CD14-positive monocyte (primary cell): ENCODE data around the gene SRRD. TPM values are rescaled to one million over a fixed set of nuclear protein-coding genes. Genes with fewer than 3 reads are reported as not detected.

Source experiments
- DNase-seq, 3 donors: peaks; one replicate each; pipeline ENCODE4 v3.0.0-alpha.2; 2011 to 2022
- H2AFZ ChIP-seq: 2 replicates; pipeline ENCODE4 v1.6.0; 2012; ENCODE audit warnings: mild to moderate bottlenecking, low read depth, low read length, inconsistent platforms; ENCODE audit not compliant: insufficient read depth, poor library complexity, severe bottlenecking
- H3K27ac ChIP-seq, 2 donors: 1 replicate in 1 of 2; 2 replicates in 1 of 2; pipeline ENCODE4 v1.5.1; 2012 to 2013; ENCODE audit warnings: low read length in 2 of 2, control low read depth in 1 of 2, inconsistent platforms in 1 of 2, low read depth in 1 of 2, mild to moderate bottlenecking in 1 of 2
- H3K27me3 ChIP-seq, 2 donors: one replicate each; pipeline versions ENCODE4 v1.6.0 to v1.6.1; 2011 to 2013; ENCODE audit warnings: low read length in 2 of 2; ENCODE audit not compliant: control insufficient read depth in 2 of 2, insufficient read depth in 2 of 2
- H3K36me3 ChIP-seq, 2 donors: replicated peaks in 1 of 2; 1 replicate in 1 of 2; 2 replicates in 1 of 2; pipeline versions ENCODE4 v1.5.1 to v1.6.1; 2012 to 2013; ENCODE audit warnings: low read length in 2 of 2, control low read depth in 1 of 2, inconsistent platforms in 1 of 2, mild to moderate bottlenecking in 1 of 2; ENCODE audit not compliant: insufficient read depth in 2 of 2, control insufficient read depth in 1 of 2
- H3K4me1 ChIP-seq, 2 donors: 1 replicate in 1 of 2; 2 replicates in 1 of 2; pipeline versions ENCODE4 v1.5.1 to v1.6.1; 2012 to 2013; ENCODE audit warnings: low read length in 2 of 2, control low read depth in 1 of 2, inconsistent platforms in 1 of 2, mild to moderate bottlenecking in 1 of 2, moderate library complexity in 1 of 2; ENCODE audit not compliant: insufficient read depth in 2 of 2, control insufficient read depth in 1 of 2
- H3K4me2 ChIP-seq: replicated peaks from 2 replicates; pipeline ENCODE3; 2012; ENCODE audit warnings: low read length, moderate library complexity, mild to moderate bottlenecking; ENCODE audit not compliant: poor library complexity, severe bottlenecking; ENCODE audit errors: extremely low read depth
- H3K4me3 ChIP-seq, 3 experiments: fragments of 200-600 bp in 1 of 3; sonication (generic) in 1 of 3; replicated peaks in 1 of 3; 1 replicate in 2 of 3; 2 replicates in 1 of 3; pipeline ENCODE4 v1.5.1; 2011 to 2013; ENCODE audit warnings: low read length in 3 of 3, mild to moderate bottlenecking in 3 of 3, control low read depth in 2 of 3, low read depth in 2 of 3, inconsistent platforms in 1 of 3, moderate library complexity in 1 of 3
- H3K79me2 ChIP-seq: 2 replicates; pipeline ENCODE4 v1.6.0; 2012; ENCODE audit warnings: mild to moderate bottlenecking, control low read depth, inconsistent platforms, low read length, moderate library complexity; ENCODE audit not compliant: insufficient read depth
- H3K9ac ChIP-seq: 2 replicates; pipeline ENCODE4 v1.6.0; 2017; ENCODE audit warnings: low read length, mild to moderate bottlenecking; ENCODE audit not compliant: insufficient read depth, poor library complexity, severe bottlenecking
- H3K9me3 ChIP-seq, 2 donors: replicated peaks in 1 of 2; 1 replicate in 1 of 2; 2 replicates in 1 of 2; pipeline versions ENCODE4 v1.5.1 to v1.6.1; 2012 to 2013; ENCODE audit warnings: low read length in 2 of 2, control low read depth in 1 of 2; ENCODE audit not compliant: control insufficient read depth in 1 of 2, insufficient read depth in 1 of 2
- H4K20me1 ChIP-seq: 2 replicates; pipeline ENCODE4 v1.6.0; 2012; ENCODE audit warnings: mild to moderate bottlenecking, low read length, control low read depth, moderate library complexity; ENCODE audit not compliant: insufficient read depth
- H3K27ac Mint-ChIP-seq, 7 donors: one replicate each; pipeline ENCODE4 v1.8.0; 2020; ENCODE audit warnings: mild to moderate bottlenecking in 7 of 7, mixed read lengths in 7 of 7, moderate library complexity in 6 of 7, inconsistent platforms in 2 of 7
- H3K27me3 Mint-ChIP-seq, 3 donors: one replicate each; pipeline ENCODE4 v1.8.0; 2021 to 2022; ENCODE audit warnings: low read depth in 3 of 3, mild to moderate bottlenecking in 3 of 3, mixed read lengths in 3 of 3, moderate library complexity in 3 of 3, inconsistent platforms in 1 of 3
- H3K36me3 Mint-ChIP-seq, 2 donors: one replicate each; pipeline ENCODE4 v1.8.0; 2020; ENCODE audit warnings: mixed read lengths in 2 of 2, inconsistent platforms in 1 of 2, mild to moderate bottlenecking in 1 of 2
- H3K4me1 Mint-ChIP-seq: one replicate; pipeline ENCODE4 v1.8.0; 2020; ENCODE audit warnings: mild to moderate bottlenecking, mixed read lengths
- H3K4me3 Mint-ChIP-seq, 2 donors: one replicate each; pipeline ENCODE4 v1.8.0; 2020; ENCODE audit warnings: mild to moderate bottlenecking in 2 of 2, mixed read lengths in 2 of 2, moderate library complexity in 1 of 2
- H3K9me3 Mint-ChIP-seq, 7 donors: one replicate each; pipeline ENCODE4 v1.8.0; 2020 to 2022; ENCODE audit warnings: mixed read lengths in 7 of 7, mild to moderate bottlenecking in 6 of 7, moderate library complexity in 6 of 7, inconsistent platforms in 2 of 7
- CTCF ChIP-seq: fragments of 200-600 bp; IDR thresholded peaks from one replicate; pipeline ENCODE4 v1.8.0; 2022; ENCODE audit warnings: antibody characterized with exemption, mild to moderate bottlenecking
- WGBS: methylation state at CpG from one replicate; pipeline ENCODE4 v1.1.5; 2013; ENCODE audit warnings: missing lambda C conversion rate; ENCODE audit not compliant: insufficient coverage; 5-methylcytosine and 5-hydroxymethylcytosine counted together
- intact Hi-C, 2 donors: fragments of 100-400 bp; cut with micrococcal nuclease; formaldehyde crosslinking; loops; one replicate each; pipeline versions ENCODE4 v1.15.0 to v1.15.1; 2023
- polyA plus RNA-seq, 3 donors: library from polyadenylated mRNA; depleted of rRNA in 1 of 3; unstranded in 2 of 3; stranded (reverse) in 1 of 3; fragments of 300-500 nt in 2 of 3; fragments of >200 nt in 1 of 3; fragmentation: Illumina TruSeq in 2 of 3; gene quantifications; 1 replicate in 2 of 3; 2 replicates in 1 of 3; pipeline ENCODE4 v1.2.3, GENCODE V29; 2012 to 2021

SRRD gene
- polyA plus RNA-seq, 3 donors: 3.7 to 15.0 (median 10.0) TPM

GRCh38 chr22:26514419-26515161, 30.9 kb downstream of the SRRD start:
- H2AFZ ChIP-seq: no peak overlapping the region
- WGBS: 90% methylated on average over 7 of the region's 12 CpGs
- intact Hi-C loops: loop anchor here in 1 of 2 donors (5.0 kb wide), 1 partner anchor 78 kb away; the partner anchor contains the start of gene TPST2
- DNase-seq: no peak
- no peak overlapping the region for H3K4me3 ChIP-seq
- Mint-ChIP-seq H3K36me3 (peaks cover 7 to 12% of the 10 kb centered on the region in 2 donors), H3K4me3 (no peak overlapping the region), H3K9me3 (no peaks in the 10 kb centered on the region), H3K27me3 (no peaks in the 10 kb centered on the region), H3K4me1 (peaks cover 19% of the 10 kb centered on the region), H3K27ac (peak overlapping the region in 1 of 7 donors; percentile 50)
- H4K20me1 ChIP-seq: no peaks in the 10 kb centered on the region
- no peak overlapping the region for H3K9ac ChIP-seq
- no peak overlapping the region for H3K4me2 ChIP-seq
- H3K27ac ChIP-seq: no peak overlapping the region
- no peak for TF ChIP-seq CTCF
- H3K79me2 ChIP-seq: peaks cover 28% of the 10 kb centered on the region
- H3K9me3 ChIP-seq: no peaks in the 10 kb centered on the region
- H3K36me3 ChIP-seq: peaks cover 7 to 12% of the 10 kb centered on the region in 2 donors
- no peaks in the 10 kb centered on the region for H3K27me3 ChIP-seq
- peaks cover 17 to 20% of the 10 kb centered on the region in 2 donors for H3K4me1 ChIP-seq

- Histone ChIP-seq H3K27me3 (no peaks in the 10 kb centered on the region), H3K9me3 (no peaks in the 10 kb centered on the region), H3K36me3 (no peaks in the 10 kb centered on the region), H3K79me2 (peaks cover 16% of the 10 kb centered on the region), H3K4me1 (peaks cover 16 to 17% of the 10 kb centered on the region in 2 donors), H3K27ac (no peak overlapping the region), H3K4me2 (no peak overlapping the region), H4K20me1 (no peaks in the 10 kb centered on the region), H3K4me3 (no peak overlapping the region), H2AFZ (no peak overlapping the region), H3K9ac (no peak overlapping the region)
- Mint-ChIP-seq H3K4me1 (peaks cover 17% of the 10 kb centered on the region), H3K27me3 (no peaks in the 10 kb centered on the region), H3K4me3 (no peak overlapping the region), H3K36me3 (no peaks in the 10 kb centered on the region), H3K27ac (no peak overlapping the region), H3K9me3 (no peaks in the 10 kb centered on the region)
- DNase-seq: no peak
- no CpG with 5 or more reads among the region's 3 CpGs for WGBS
- TF ChIP-seq CTCF: no peak
- intact Hi-C loops: no loop called here
Measured at GRCh38 chr22:26515931-26516330, 32.3 kb downstream of the SRRD start.
